Activated T-helper 1 cell treated with anti-CD3 and anti-CD28 coated beads, Interleukin-12 subunit alpha, Interleukin-12 subunit beta, Interleukin-2, Interleukin-4 antibody, amounts not matched to agents 30 ng/mL and 10 ng/mL and 1 ng/mL, durations not matched to agents 14 hours and 24 hours and 36 hours (primary cell): ENCODE measurements around the gene PAK4. TPM values are rescaled to one million over a fixed set of nuclear protein-coding genes. Genes with fewer than 3 reads are reported as not detected.

ENCODE experiments used
- DNase-seq: peaks from one replicate; pipeline ENCODE4 v3.0.0; 2021; ENCODE audit warnings: low spot score
- H3K27ac Mint-ChIP-seq: one replicate; pipeline ENCODE4 v1.8.0; 2021; ENCODE audit warnings: mild to moderate bottlenecking, mixed read lengths
- H3K27me3 Mint-ChIP-seq: one replicate; pipeline ENCODE4 v1.8.0; 2022; ENCODE audit warnings: mild to moderate bottlenecking, moderate library complexity, mixed read lengths; ENCODE audit not compliant: insufficient read depth
- H3K36me3 Mint-ChIP-seq: one replicate; pipeline ENCODE4 v1.8.0; 2021; ENCODE audit warnings: low read depth, mixed read lengths
- H3K4me1 Mint-ChIP-seq: one replicate; pipeline ENCODE4 v1.8.0; 2021; ENCODE audit warnings: low read depth, mixed read lengths
- H3K4me3 Mint-ChIP-seq: one replicate; pipeline ENCODE4 v1.8.0; 2021; ENCODE audit warnings: mild to moderate bottlenecking, moderate library complexity, mixed read lengths
- H3K9me3 Mint-ChIP-seq: one replicate; pipeline ENCODE4 v1.8.0; 2021; ENCODE audit warnings: mixed read lengths
- intact Hi-C: fragments of 100-400 bp; cut with micrococcal nuclease; formaldehyde crosslinking; loops from one replicate; pipeline ENCODE4 v1.15.1; 2024
- total RNA-seq: library from RNA; stranded (reverse); gene quantifications from 2 replicates; pipeline ENCODE4 v1.2.3, GENCODE V29; 2022

PAK4 gene
- total RNA-seq, 1 donor from 2014 or later = 19.9 TPM

DNA sequence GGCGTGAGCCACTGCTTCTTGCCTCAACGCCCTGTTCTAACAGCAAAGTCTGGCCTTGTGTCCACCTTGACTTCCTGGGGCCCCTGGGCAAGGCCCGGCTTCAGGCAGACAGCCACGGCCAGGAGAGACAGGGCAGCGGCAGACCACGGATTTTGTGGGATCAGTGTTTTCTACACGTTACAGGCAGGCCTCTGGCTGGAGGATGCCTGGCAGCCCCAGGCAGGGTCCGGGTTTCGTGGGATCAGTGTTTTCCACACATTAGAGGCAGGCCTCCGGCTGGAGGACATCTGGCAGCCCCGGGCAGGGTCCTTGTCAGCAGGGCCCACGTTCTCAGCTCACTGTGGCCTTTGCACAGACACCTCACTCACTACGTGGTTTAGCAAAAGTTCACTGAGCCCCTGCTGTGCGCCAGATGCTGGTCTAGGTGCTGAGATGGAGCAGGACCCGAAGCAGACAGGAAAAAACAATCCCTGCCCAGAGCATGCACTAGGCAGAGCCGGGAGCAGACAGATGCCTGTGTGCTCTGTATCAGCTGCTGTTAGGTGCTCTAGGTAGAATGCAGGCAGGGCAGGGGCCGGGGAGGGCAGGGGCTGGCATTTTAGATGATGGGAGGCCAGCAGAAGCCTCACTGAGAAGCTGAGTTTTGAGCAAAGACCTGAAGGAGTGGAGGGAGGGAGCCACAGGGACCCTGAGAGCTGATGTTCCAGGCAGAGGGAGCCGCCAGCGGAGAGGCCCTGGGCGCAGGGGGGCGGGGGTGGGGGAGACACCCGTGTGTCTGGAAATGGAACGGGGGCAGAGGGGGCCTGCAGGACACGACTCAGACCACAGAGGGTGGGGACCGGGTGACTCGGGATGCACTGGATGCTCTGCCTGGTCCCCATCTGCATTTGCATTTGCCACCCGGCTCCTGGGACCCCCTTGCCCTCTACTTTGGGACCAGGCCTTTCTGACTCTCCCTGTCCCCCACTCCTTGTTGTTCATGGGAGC, 46.2 kb downstream of the PAK4 start:
- no peak overlapping the region for H3K27ac Mint-ChIP-seq
- no peaks in the 10 kb centered on the region for H3K4me1 Mint-ChIP-seq
- no peaks in the 10 kb centered on the region for H3K9me3 Mint-ChIP-seq
- intact Hi-C loops = no loop called here
- DNase-seq = no peak
- H3K4me3 Mint-ChIP-seq = no peak overlapping the region
- H3K36me3 Mint-ChIP-seq = no peaks in the 10 kb centered on the region
- H3K27me3 Mint-ChIP-seq = no peaks in the 10 kb centered on the region

DNA sequence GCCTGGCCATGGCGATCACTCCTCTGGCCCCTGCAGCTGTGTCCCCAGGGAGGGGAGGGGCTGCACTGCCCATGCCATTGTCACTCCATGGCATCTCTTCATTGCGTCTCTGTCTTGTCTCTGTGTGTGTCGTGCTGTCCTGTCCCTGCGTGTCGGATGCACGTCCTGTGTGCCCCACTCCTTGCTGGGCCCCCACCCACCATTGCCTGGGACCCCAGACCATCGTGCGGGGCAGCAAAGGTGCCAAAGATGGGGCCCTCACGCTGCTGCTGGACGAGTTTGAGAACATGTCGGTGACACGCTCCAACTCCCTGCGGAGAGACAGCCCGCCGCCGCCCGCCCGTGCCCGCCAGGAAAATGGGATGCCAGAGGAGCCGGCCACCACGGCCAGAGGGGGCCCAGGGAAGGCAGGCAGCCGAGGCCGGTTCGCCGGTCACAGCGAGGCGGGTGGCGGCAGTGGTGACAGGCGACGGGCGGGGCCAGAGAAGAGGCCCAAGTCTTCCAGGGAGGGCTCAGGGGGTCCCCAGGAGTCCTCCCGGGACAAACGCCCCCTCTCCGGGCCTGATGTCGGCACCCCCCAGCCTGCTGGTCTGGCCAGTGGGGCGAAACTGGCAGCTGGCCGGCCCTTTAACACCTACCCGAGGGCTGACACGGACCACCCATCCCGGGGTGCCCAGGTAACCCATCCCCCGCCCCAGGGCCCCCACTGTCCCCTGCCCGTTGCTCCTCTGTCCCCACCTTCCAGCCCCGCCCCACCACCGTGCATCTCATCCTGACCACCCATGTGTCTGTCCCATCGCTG, 47.3 kb downstream of the PAK4 start:
- Mint-ChIP-seq H3K4me1 (no peaks in the 10 kb centered on the region), H3K27me3 (no peaks in the 10 kb centered on the region), H3K27ac (no peak overlapping the region), H3K9me3 (no peaks in the 10 kb centered on the region), H3K4me3 (no peak overlapping the region), H3K36me3 (peaks cover 3% of the 10 kb centered on the region)
- intact Hi-C loops = no loop called here
- DNase-seq = no peak

DNA sequence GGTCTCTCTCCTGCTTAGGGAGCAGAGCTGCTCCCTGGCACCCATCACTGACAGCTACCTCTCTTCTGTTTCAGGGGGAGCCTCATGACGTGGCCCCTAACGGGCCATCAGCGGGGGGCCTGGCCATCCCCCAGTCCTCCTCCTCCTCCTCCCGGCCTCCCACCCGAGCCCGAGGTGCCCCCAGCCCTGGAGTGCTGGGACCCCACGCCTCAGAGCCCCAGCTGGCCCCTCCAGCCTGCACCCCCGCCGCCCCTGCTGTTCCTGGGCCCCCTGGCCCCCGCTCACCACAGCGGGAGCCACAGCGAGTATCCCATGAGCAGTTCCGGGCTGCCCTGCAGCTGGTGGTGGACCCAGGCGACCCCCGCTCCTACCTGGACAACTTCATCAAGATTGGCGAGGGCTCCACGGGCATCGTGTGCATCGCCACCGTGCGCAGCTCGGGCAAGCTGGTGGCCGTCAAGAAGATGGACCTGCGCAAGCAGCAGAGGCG, 48.0 kb downstream of the PAK4 start:
- no peak for DNase-seq
- no peaks in the 10 kb centered on the region for H3K9me3 Mint-ChIP-seq
- no peak overlapping the region for H3K27ac Mint-ChIP-seq
- no peaks in the 10 kb centered on the region for H3K27me3 Mint-ChIP-seq
- no peaks in the 10 kb centered on the region for H3K4me1 Mint-ChIP-seq
- intact Hi-C loops = no loop called here
- H3K4me3 Mint-ChIP-seq = no peak overlapping the region
- peaks cover 3% of the 10 kb centered on the region for H3K36me3 Mint-ChIP-seq

DNA sequence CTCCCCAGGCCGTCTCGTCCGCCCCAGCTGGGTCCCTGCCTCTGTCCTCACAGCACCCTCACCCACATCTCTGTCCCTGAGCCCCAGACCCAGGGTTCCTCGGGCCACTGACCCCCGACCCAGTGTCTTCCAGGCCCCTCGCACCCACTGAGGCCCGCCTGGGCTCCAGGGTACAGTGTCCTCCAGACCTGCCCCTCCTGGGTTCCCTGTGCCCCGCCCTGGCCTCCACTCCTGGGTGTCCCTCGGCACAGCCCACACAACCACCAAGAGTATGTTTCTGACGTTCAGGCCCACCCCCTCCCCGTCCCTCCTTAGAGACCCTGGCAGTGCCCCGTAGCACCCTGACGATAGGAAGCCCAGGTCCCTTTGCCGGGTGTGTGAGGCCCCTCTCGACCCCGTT, 48.6 kb downstream of the PAK4 start:
- intact Hi-C loops = no loop called here
- Mint-ChIP-seq H3K4me3 (no peak overlapping the region), H3K36me3 (peaks cover 3% of the 10 kb centered on the region), H3K4me1 (no peaks in the 10 kb centered on the region), H3K27me3 (no peaks in the 10 kb centered on the region), H3K27ac (no peak overlapping the region), H3K9me3 (no peaks in the 10 kb centered on the region)
- DNase-seq = no peak

DNA sequence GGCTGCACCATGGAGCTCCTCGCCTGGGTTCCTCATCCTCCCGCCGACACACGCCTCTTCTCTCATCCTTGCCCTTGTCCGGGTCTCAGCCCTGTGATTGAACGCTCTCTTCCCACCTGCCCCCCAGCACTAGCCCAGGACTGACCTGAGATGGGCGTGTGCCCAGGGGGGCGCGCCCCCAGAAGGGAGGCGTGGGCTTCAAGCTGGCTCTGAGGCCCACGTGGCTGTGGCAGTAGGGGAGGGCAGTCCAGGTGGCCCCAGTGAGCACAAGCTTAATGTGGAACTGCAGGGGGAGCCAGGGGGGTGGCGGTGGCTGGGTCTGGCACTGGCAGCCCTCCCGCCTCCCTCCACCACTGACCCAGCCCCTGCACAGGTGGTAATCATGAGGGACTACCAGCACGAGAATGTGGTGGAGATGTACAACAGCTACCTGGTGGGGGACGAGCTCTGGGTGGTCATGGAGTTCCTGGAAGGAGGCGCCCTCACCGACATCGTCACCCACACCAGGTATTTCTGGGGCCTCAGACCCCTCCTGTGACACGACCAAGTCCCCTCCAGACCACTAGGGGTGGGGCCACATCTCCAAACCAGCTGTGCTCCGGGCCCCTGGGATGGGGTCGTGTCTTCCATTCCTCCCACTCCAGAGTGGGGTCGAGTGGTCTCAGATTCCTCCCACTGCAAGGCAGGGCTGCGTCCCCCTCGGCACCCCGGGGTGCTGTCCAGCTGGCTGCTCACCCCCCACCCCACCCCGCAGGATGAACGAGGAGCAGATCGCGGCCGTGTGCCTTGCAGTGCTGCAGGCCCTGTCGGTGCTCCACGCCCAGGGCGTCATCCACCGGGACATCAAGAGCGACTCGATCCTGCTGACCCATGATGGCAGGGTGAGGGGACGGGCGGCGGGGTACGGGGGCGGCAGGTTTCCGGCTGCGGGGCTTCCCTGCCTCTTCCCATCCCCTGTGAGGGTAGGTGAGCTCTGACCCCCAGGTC, 49.3 kb downstream of the PAK4 start:
- Mint-ChIP-seq H3K36me3 (peaks cover 3% of the 10 kb centered on the region), H3K4me3 (no peak overlapping the region), H3K27me3 (no peaks in the 10 kb centered on the region), H3K4me1 (no peaks in the 10 kb centered on the region), H3K27ac (no peak overlapping the region), H3K9me3 (no peaks in the 10 kb centered on the region)
- no peak for DNase-seq
- intact Hi-C loops = no loop called here

DNA sequence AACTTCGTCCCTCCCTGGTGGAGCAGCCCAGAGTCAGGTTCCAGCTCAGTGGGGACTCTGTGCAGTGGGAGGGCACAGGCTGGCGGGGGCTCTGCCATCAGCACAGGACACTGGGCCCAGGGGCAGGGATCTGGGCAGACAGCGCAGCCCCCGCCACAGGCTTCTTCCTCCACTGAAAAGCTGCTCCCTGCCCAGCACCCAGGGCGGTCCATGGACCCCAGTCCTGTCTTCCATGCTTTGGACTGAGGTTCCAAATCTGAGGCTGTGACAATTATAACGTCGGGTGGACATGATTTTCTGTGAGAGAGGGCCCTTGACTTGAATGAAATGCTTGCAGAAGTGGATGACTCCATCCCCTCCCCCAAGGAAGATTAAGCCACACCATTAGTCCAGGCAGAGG, 50.0 kb downstream of the PAK4 start:
- intact Hi-C loops = no loop called here
- H3K4me3 Mint-ChIP-seq = no peak overlapping the region
- H3K27me3 Mint-ChIP-seq = no peaks in the 10 kb centered on the region
- no peak overlapping the region for H3K27ac Mint-ChIP-seq
- H3K4me1 Mint-ChIP-seq = no peaks in the 10 kb centered on the region
- H3K36me3 Mint-ChIP-seq = peaks cover 3% of the 10 kb centered on the region
- H3K9me3 Mint-ChIP-seq = no peaks in the 10 kb centered on the region
- DNase-seq = no peak

DNA sequence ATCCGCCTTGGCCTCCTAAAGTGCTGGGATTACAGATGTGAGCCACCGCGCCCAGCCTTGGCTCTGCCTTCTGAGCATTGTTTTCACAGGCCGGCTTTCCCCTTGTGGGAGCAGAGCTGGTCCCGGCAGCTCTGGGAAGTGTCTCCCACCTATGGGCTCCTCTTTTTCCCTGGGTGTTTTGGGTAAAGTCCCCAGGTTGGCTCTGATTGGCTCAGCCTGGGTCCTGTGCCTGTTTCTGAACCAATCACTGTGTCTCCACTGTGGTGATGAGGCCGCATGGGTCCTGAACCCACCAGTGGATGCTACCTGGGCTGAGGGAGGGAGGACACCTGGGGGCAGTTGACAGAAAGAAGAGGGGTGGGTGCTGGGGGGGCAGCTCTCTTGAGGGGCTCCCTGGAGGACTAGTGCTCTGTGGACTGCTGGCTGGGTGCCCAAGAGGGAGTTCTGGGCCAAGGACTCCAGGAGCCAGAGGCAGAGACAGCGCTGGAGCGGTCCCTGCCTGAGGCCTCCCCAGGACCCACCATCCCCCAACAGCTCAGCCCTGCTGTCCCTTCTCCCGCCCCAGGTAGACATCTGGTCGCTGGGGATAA, 51.6 kb downstream of the PAK4 start:
- H3K36me3 Mint-ChIP-seq = peaks cover 3% of the 10 kb centered on the region
- no peak for DNase-seq
- no peak overlapping the region for H3K27ac Mint-ChIP-seq
- no peaks in the 10 kb centered on the region for H3K27me3 Mint-ChIP-seq
- H3K4me1 Mint-ChIP-seq = no peaks in the 10 kb centered on the region
- intact Hi-C loops = no loop called here
- H3K4me3 Mint-ChIP-seq = no peak overlapping the region
- no peaks in the 10 kb centered on the region for H3K9me3 Mint-ChIP-seq

DNA sequence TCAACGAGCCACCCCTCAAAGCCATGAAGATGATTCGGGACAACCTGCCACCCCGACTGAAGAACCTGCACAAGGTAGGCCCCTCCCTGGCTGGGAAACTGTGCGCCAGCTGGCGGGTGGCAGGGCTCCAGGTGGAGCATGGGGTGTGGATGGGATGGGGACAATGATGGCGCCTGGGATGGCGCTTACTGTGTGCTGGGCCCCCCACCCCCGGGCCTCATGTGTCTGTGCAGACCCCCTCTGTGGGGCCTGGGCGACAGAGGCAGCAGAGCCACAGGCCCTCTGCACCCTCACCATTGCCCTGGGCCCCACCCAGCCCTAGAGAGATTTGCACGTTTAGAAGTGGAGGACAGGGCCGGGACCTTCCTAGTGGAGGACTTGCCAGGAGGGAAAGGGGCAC, 52.1 kb downstream of the PAK4 start:
- Mint-ChIP-seq H3K27me3 (no peaks in the 10 kb centered on the region), H3K4me3 (no peak overlapping the region), H3K9me3 (no peaks in the 10 kb centered on the region), H3K4me1 (no peaks in the 10 kb centered on the region), H3K36me3 (peaks cover 3% of the 10 kb centered on the region), H3K27ac (no peak overlapping the region)
- DNase-seq = no peak
- intact Hi-C loops = no loop called here

DNA sequence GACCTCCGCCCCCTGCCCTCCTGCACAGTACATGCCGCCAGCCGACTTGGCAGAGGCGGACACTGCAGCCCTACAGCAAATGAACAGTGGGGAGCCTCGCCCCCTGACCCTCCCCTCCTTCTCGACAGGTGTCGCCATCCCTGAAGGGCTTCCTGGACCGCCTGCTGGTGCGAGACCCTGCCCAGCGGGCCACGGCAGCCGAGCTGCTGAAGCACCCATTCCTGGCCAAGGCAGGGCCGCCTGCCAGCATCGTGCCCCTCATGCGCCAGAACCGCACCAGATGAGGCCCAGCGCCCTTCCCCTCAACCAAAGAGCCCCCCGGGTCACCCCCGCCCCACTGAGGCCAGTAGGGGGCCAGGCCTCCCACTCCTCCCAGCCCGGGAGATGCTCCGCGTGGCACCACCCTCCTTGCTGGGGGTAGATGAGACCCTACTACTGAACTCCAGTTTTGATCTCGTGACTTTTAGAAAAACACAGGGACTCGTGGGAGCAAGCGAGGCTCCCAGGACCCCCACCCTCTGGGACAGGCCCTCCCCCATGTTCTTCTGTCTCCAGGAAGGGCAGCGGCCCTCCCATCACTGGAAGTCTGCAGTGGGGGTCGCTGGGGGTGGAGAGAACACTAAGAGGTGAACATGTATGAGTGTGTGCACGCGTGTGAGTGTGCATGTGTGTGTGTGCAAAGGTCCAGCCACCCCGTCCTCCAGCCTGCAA, 52.9 kb downstream of the PAK4 start:
- peaks cover 3% of the 10 kb centered on the region for H3K36me3 Mint-ChIP-seq
- DNase-seq = no peak
- no peaks in the 10 kb centered on the region for H3K9me3 Mint-ChIP-seq
- intact Hi-C loops = no loop called here
- no peak overlapping the region for H3K27ac Mint-ChIP-seq
- no peaks in the 10 kb centered on the region for H3K4me1 Mint-ChIP-seq
- no peak overlapping the region for H3K4me3 Mint-ChIP-seq
- H3K27me3 Mint-ChIP-seq = no peaks in the 10 kb centered on the region

DNA sequence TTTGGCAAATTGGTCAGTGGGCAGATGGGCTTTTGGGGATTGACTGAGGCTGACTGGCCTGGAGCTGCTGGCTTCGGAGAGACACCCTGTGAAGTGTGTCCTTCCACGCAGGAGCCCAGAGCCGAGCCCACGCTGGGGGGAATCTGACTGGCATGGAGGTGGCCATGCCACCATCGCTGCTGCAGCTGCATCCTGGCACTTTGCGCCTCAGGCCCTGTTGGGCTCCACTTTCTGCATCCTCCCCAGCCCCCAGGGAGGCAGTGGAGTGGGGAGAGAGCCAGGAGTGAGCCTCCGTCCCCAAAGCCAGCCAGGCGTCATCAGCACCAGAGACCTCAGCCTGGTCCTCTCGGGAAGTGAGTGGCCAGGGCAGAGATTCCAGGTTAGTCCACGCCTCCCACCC, 54.2 kb downstream of the PAK4 start:
- H3K27me3 Mint-ChIP-seq = no peaks in the 10 kb centered on the region
- H3K27ac Mint-ChIP-seq = no peak overlapping the region
- H3K4me3 Mint-ChIP-seq = no peak overlapping the region
- intact Hi-C loops = no loop called here
- DNase-seq = no peak
- H3K9me3 Mint-ChIP-seq = no peaks in the 10 kb centered on the region
- H3K36me3 Mint-ChIP-seq = peaks cover 3% of the 10 kb centered on the region
- H3K4me1 Mint-ChIP-seq = no peaks in the 10 kb centered on the region

DNA sequence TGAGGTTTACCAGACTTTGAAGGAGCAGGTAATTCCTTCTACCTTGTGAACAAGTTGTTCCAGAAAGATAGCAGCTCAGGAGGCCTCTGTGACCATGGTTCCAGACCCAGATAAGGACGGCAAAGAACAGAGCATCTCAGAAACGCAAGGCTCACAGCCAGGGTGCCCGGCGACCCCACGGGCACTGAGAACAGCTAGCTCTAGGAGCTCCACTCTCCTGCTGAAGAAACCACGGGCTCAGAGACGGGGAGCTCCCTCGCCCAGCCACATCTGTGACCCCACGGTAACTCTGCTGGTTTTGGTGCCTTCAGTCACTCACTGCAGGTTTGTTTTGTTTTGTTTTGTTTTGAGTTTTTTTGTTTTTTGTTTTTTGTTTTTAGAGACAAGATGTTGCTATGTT, 55.2 kb downstream of the PAK4 start:
- Mint-ChIP-seq H3K36me3 (peaks cover 3% of the 10 kb centered on the region), H3K4me1 (no peaks in the 10 kb centered on the region)
- no peak for DNase-seq

More for the DNA sequence above, 55.2 kb downstream of the PAK4 start:
- H3K27ac Mint-ChIP-seq = no peak overlapping the region
- H3K27me3 Mint-ChIP-seq = no peaks in the 10 kb centered on the region
- H3K4me3 Mint-ChIP-seq = no peak overlapping the region
- intact Hi-C loops = no loop called here
- no peaks in the 10 kb centered on the region for H3K9me3 Mint-ChIP-seq
